GM12878 (cell line): ENCODE measurements around the gene OFD1. TPM values are rescaled to one million over a fixed set of nuclear protein-coding genes. Genes with fewer than 3 reads are reported as not detected.

ENCODE experiments used
- CREM ChIP-seq: IDR thresholded peaks from 2 replicates; pipeline ENCODE4 v1.6.1; 2014; ENCODE audit warnings: antibody characterized with exemption, low read depth
- EP300 ChIP-seq, 2 experiments: fragments of 150-350 bp in 1 of 2; IDR thresholded peaks; 2 replicates each; pipeline ENCODE4 v1.6.1; 2011 to 2012; ENCODE audit warnings: low read depth in 2 of 2, low read length in 2 of 2, borderline replicate concordance in 1 of 2, improper control_type of control experiment in 1 of 2, inconsistent platforms in 1 of 2; ENCODE audit not compliant: control insufficient read depth in 1 of 2
- EZH2 ChIP-seq: IDR thresholded peaks from 2 replicates; pipeline ENCODE4 v1.6.1; 2012; ENCODE audit warnings: low read depth, mild to moderate bottlenecking, control low read depth, inconsistent platforms, low read length, borderline replicate concordance; ENCODE audit not compliant: control insufficient read depth
- FOXM1 ChIP-seq: IDR thresholded peaks from 2 replicates; pipeline ENCODE4 v1.6.1; 2012; ENCODE audit warnings: low read depth, mild to moderate bottlenecking, inconsistent platforms, low read length, moderate library complexity
- GABPA ChIP-seq: IDR thresholded peaks from 2 replicates; pipeline ENCODE4 v1.6.1; 2014; ENCODE audit warnings: antibody characterized with exemption, low read depth, mild to moderate bottlenecking, inconsistent platforms
- IRF5 ChIP-seq: fragments of 450-650 bp; IDR thresholded peaks from 2 replicates; pipeline ENCODE4 v1.6.1; 2017; ENCODE audit warnings: borderline replicate concordance
- NR2C1 ChIP-seq: fragments of 450-650 bp; IDR thresholded peaks from 2 replicates; pipeline ENCODE4 v1.6.1; 2017; ENCODE audit warnings: antibody characterized with exemption, mild to moderate bottlenecking, moderate library complexity
- PML ChIP-seq: IDR thresholded peaks from 2 replicates; pipeline ENCODE4 v1.6.1; 2012; ENCODE audit warnings: low read length, inconsistent platforms
- POU2F2 ChIP-seq: IDR thresholded peaks from 3 replicates; pipeline ENCODE4 v1.6.1; 2011; ENCODE audit warnings: low read depth, mild to moderate bottlenecking, low read length, borderline replicate concordance
- SIN3A ChIP-seq: IDR thresholded peaks from 2 replicates; pipeline ENCODE4 v1.6.1; 2012; ENCODE audit warnings: low read depth, low read length, improper control_type of control experiment
- SKIL ChIP-seq: fragments of 450-650 bp; IDR thresholded peaks from 2 replicates; pipeline ENCODE4 v1.6.1; 2017; ENCODE audit warnings: mild to moderate bottlenecking, low read depth, inconsistent platforms; ENCODE audit not compliant: poor library complexity, severe bottlenecking
- SREBF2 ChIP-seq: IDR thresholded peaks from 2 replicates; pipeline ENCODE4 v1.6.1; 2012; ENCODE audit warnings: mild to moderate bottlenecking, low read length
- TARDBP ChIP-seq: IDR thresholded peaks from 2 replicates; pipeline ENCODE4 v1.6.1; 2016; ENCODE audit warnings: borderline replicate concordance
- USF1 ChIP-seq: IDR thresholded peaks from 2 replicates; pipeline ENCODE4 v1.6.1; 2011; ENCODE audit warnings: borderline replicate concordance, low read depth, mild to moderate bottlenecking, moderate library complexity, mixed read lengths, low read length; ENCODE audit not compliant: insufficient read depth; ENCODE audit errors: extremely low read length
- ZBED1 ChIP-seq: IDR thresholded peaks from 2 replicates; pipeline ENCODE4 v1.6.1; 2016; ENCODE audit warnings: borderline replicate concordance
- ZBTB33 ChIP-seq: fragments of 450-650 bp; IDR thresholded peaks from 2 replicates; pipeline ENCODE4 v1.6.1; 2017; ENCODE audit warnings: mild to moderate bottlenecking
- ZNF24 ChIP-seq: fragments of 450-650 bp; IDR thresholded peaks from 2 replicates; pipeline ENCODE4 v1.6.1; 2017; ENCODE audit warnings: antibody characterized with exemption, mild to moderate bottlenecking
- ZNF384 ChIP-seq: IDR thresholded peaks from 2 replicates; pipeline ENCODE4 v1.6.1; 2012; ENCODE audit warnings: low read depth, mild to moderate bottlenecking, low read length, improper control_type of control experiment, borderline replicate concordance
- ZNF592 ChIP-seq: fragments of 450-650 bp; IDR thresholded peaks from 2 replicates; pipeline ENCODE4 v1.6.1; 2017; ENCODE audit warnings: mild to moderate bottlenecking, moderate library complexity
- polyA plus RNA-seq, 11 experiments: library from polyadenylated mRNA; depleted of rRNA in 4 of 11; unstranded in 6 of 11; stranded (reverse) in 5 of 11; fragments of >200 nt; fragmentation: Nextera tagmentation in 4 of 11; fragmentation: Illumina TruSeq in 1 of 11; extraction: Ambion mirVana in 4 of 11; extraction: Trizol in 1 of 11; gene quantifications; 1 replicate in 1 of 11; 2 replicates in 10 of 11; pipeline versions ENCODE4 v1.2.1 to v1.2.3, GENCODE V29; 2011 to 2016; ENCODE audit warnings: inconsistent platforms in 2 of 11, missing spikeins in 2 of 11, low read depth in 1 of 11
- total RNA-seq, 4 experiments: library from RNA; depleted of rRNA in 3 of 4; stranded (reverse); fragments of >200 nt in 3 of 4; fragmentation: Illumina TruSeq in 1 of 4; extraction: Trizol in 1 of 4; gene quantifications; 2 replicates each; pipeline versions ENCODE4 v1.2.1 to v1.2.3, GENCODE V29; 2013 to 2021

Gene OFD1
- total and polyA plus RNA-seq, 10 of the 15 experiments (the other 5 are each of a cell fraction or from before 2014, with no cell fraction given), result 22.4 to 77.2 (median 34.1) TPM

GRCh38 chrX:13688958-13689740, 45.4 kb upstream of the OFD1 start, which contains the start of gene RAB9A (continued):
- TF ChIP-seq ZBTB33 (no peak), EZH2 (no peak), SKIL (no peak), FOXM1 (no peak), IRF5 (no peak), SREBF2 (no peak), ZNF24 (no peak), TARDBP (no peak), ZNF592 (no peak), USF1 (no peak), NR2C1 (no peak), ZBED1 (no peak), SIN3A (peak; percentile 33; the same call in 1 of the 2 replicates), CREM (no peak), ZNF384 (no peak), GABPA (no peak), POU2F2 (0 out of 3 replicates have a peak, but pooled peaks have one; percentile 23), EP300 (IDR thresholded peaks at IDR 0.05; ENCODE audit: borderline replicate concordance in 1 of 2, control insufficient read depth in 1 of 2, low read depth in 2 of 2, low read length in 2 of 2) (peak in 1 of 2 experiments; percentile 18; a peak in 1 of 4 replicates), PML (no peak)
